NT2/D1 (cell line): Measurements from ENCODE around the gene POU6F2.

Experiments used
- SUZ12 ChIP-seq: IDR thresholded peaks from 2 replicates; pipeline ENCODE4 v1.6.1; 2011; ENCODE audit not compliant: insufficient read length, insufficient read depth; ENCODE audit errors: extremely low read depth
- YY1 ChIP-seq: IDR thresholded peaks from 2 replicates; pipeline ENCODE4 v1.6.1; 2011; ENCODE audit not compliant: insufficient read length, insufficient read depth
- ZNF274 ChIP-seq: IDR thresholded peaks from 2 replicates; pipeline ENCODE4 v1.6.1; 2011; ENCODE audit warnings: mild to moderate bottlenecking, low read depth, low read length

GRCh38 chr7:39321245-39321644 lies 343.5 kb downstream of the POU6F2 start:
- no peak for TF ChIP-seq ZNF274
- no peak for TF ChIP-seq YY1
- TF ChIP-seq SUZ12: no peak
